Amniotic epithelial cell (primary cell): Measurements from ENCODE around the gene TP53AIP1.
A peak's percentile ranks its signal among the peaks of the same experiment; 100 is the strongest.

Source experiments
- DNase-seq: peaks from one replicate; pipeline ENCODE4 v3.0.0-alpha.2; 2010; ENCODE audit warnings: low read depth

The TP53AIP1 gene

GRCh38 chr11:128905345-128906184 lies 37.1 kb downstream of the TP53AIP1 start:
- DNase-seq, result peak; percentile 12

- peak; percentile 54 for DNase-seq
Measured at GRCh38 chr11:128904656-128905344, 37.9 kb downstream of the TP53AIP1 start.

- DNase-seq, result no peak
Measured at GRCh38 chr11:128904303-128904655, 38.4 kb downstream of the TP53AIP1 start.

GRCh38 chr11:128903248-128904061 lies 39.2 kb downstream of the TP53AIP1 start:
- peak; percentile 38 for DNase-seq

- peak; percentile 31 for DNase-seq
Measured at GRCh38 chr11:128902515-128903066, 40.1 kb downstream of the TP53AIP1 start.

- no peak for DNase-seq
Measured at GRCh38 chr11:128901653-128902514, 40.8 kb downstream of the TP53AIP1 start.

- no peak for DNase-seq
Measured at GRCh38 chr11:128900468-128900867, 42.2 kb downstream of the TP53AIP1 start.

- DNase-seq, result peak; percentile 44
Measured at GRCh38 chr11:128898580-128899344, 43.9 kb downstream of the TP53AIP1 start.

- DNase-seq, result no peak
Measured at GRCh38 chr11:128897826-128898225, 44.8 kb downstream of the TP53AIP1 start.

- DNase-seq, result no peak
Measured at GRCh38 chr11:128896356-128896755, 46.3 kb downstream of the TP53AIP1 start.

- no peak for DNase-seq
Measured at GRCh38 chr11:128895526-128895925, 47.1 kb downstream of the TP53AIP1 start.

GRCh38 chr11:128894685-128895084 lies 48.0 kb downstream of the TP53AIP1 start:
- DNase-seq, result peak; percentile 11

GRCh38 chr11:128894286-128894681 lies 48.4 kb downstream of the TP53AIP1 start:
- DNase-seq, result no peak

- no peak for DNase-seq
Measured at GRCh38 chr11:128893578-128894285, 48.9 kb downstream of the TP53AIP1 start.

- DNase-seq, result peak; percentile 49
Measured at GRCh38 chr11:128892866-128893565, 49.7 kb downstream of the TP53AIP1 start.

- no peak for DNase-seq
Measured at GRCh38 chr11:128891913-128892398, 50.7 kb downstream of the TP53AIP1 start.

GRCh38 chr11:128890543-128891368 lies 51.9 kb downstream of the TP53AIP1 start, which contains the start of gene KCNJ5:
TSS of gene KCNJ5 (plus strand) at chr11:128891356. CDS start at chr11:128911274, 19,918 bp downstream.
- DNase-seq, result peak; percentile 10

- DNase-seq, result no peak
Measured at GRCh38 chr11:128890216-128890542, 52.5 kb downstream of the TP53AIP1 start.
